Endothelial cell of umbilical vein (primary cell): ENCODE measurements around the gene SH3PXD2A. TPM values are rescaled to one million over a fixed set of nuclear protein-coding genes. Genes with fewer than 3 reads are reported as not detected.
A peak's percentile ranks its signal among the peaks of the same experiment; 100 is the strongest.

Experiments used
- BruUV-seq: library from RNA; stranded (reverse); fragments of 400-500 nt; replicated peaks from 2 replicates; lab custom pipeline; 2021; lab: Mats Ljungman, UMichigan
- CTCF ChIA-PET: fragments of 300-600, 350-600 bp; sonication (Branson Sonifier 250); formaldehyde crosslinking; loops from one replicate; lab custom pipeline; 2021; ENCODE audit warnings: antibody characterized with exemption, inconsistent platforms; lab: Charles Lee
- POLR2A ChIA-PET: fragments of 300-600, 350-600 bp; sonication (Branson Sonifier 250); formaldehyde crosslinking; loops from one replicate; lab custom pipeline; 2021; ENCODE audit warnings: antibody characterized with exemption, inconsistent platforms; lab: Charles Lee
- DNase-seq: peaks from one replicate; pipeline ENCODE4 v3.0.0-alpha.2; 2011; ENCODE audit warnings: low read depth, low spot score
- FAIRE-seq: peaks from 2 replicates; lab custom pipeline; 2011; peaks lifted over from hg19 to GRCh38; lab: Jason Lieb, UNC
- H2AFZ ChIP-seq: 2 replicates; pipeline ENCODE4 v1.6.0; 2012; ENCODE audit warnings: low read depth, low read length, control low read depth, inconsistent platforms
- H3K27ac ChIP-seq: 2 replicates; pipeline ENCODE4 v1.5.1; 2011; ENCODE audit warnings: low read depth, mild to moderate bottlenecking, control low read depth, low read length, moderate library complexity; ENCODE audit not compliant: insufficient read depth
- H3K27me3 ChIP-seq, 2 experiments: 2 replicates each; pipeline versions ENCODE4 v1.6.0 to v1.6.1; 2011; ENCODE audit warnings: low read length in 2 of 2, mixed read lengths in 1 of 2; ENCODE audit not compliant: control insufficient read depth in 2 of 2, insufficient read depth in 2 of 2
- H3K36me3 ChIP-seq, 2 experiments: 2 replicates in 1 of 2; 3 replicates in 1 of 2; pipeline ENCODE4 v1.5.1; 2011; ENCODE audit warnings: low read length in 2 of 2, mild to moderate bottlenecking in 1 of 2, moderate library complexity in 1 of 2; ENCODE audit not compliant: control insufficient read depth in 2 of 2, insufficient read depth in 2 of 2; ENCODE audit errors: extremely low read depth in 1 of 2
- H3K4me1 ChIP-seq: 3 replicates; pipeline ENCODE4 v1.5.1; 2011; ENCODE audit warnings: mild to moderate bottlenecking, low read length; ENCODE audit not compliant: control insufficient read depth, insufficient read depth; ENCODE audit errors: extremely low read depth
- H3K4me2 ChIP-seq: 2 replicates; pipeline ENCODE4 v1.6.1; 2011; ENCODE audit warnings: low read length, control low read depth, mixed read lengths; ENCODE audit not compliant: insufficient read depth
- H3K4me3 ChIP-seq, 3 experiments: fragments of 200-600 bp in 1 of 3; sonication (generic), shearing (Covaris generic) in 1 of 3; replicated peaks in 1 of 3; 2 replicates each; pipeline ENCODE4 v1.5.1; 2011 to 2016; ENCODE audit warnings: control low read depth in 3 of 3, low read length in 3 of 3, mild to moderate bottlenecking in 2 of 3, inconsistent platforms in 1 of 3, low read depth in 1 of 3, moderate library complexity in 1 of 3; ENCODE audit not compliant: insufficient read depth in 1 of 3
- H3K79me2 ChIP-seq: 2 replicates; pipeline ENCODE4 v1.6.0; 2012; ENCODE audit warnings: low read length, inconsistent platforms; ENCODE audit not compliant: control insufficient read depth, insufficient read depth
- H3K9ac ChIP-seq: replicated peaks from 2 replicates; pipeline ENCODE3; 2011; ENCODE audit warnings: low read length, control low read depth; ENCODE audit not compliant: insufficient read depth; ENCODE audit errors: extremely low read depth
- H3K9me1 ChIP-seq: replicated peaks from 3 replicates; pipeline ENCODE4 v1.6.0; 2011; ENCODE audit warnings: mild to moderate bottlenecking, low read length; ENCODE audit not compliant: control insufficient read depth, insufficient read depth; ENCODE audit errors: extremely low read depth
- H3K9me3 ChIP-seq: replicated peaks from 2 replicates; pipeline ENCODE4 v1.5.1; 2012; ENCODE audit warnings: low read length, inconsistent platforms; ENCODE audit not compliant: control insufficient read depth, insufficient read depth
- H4K20me1 ChIP-seq: replicated peaks from 2 replicates; pipeline ENCODE3; 2011; ENCODE audit warnings: mild to moderate bottlenecking, low read length; ENCODE audit not compliant: control insufficient read depth, insufficient read depth; ENCODE audit errors: extremely low read depth
- CTCF ChIP-seq, 2 donors: IDR thresholded peaks; 1 replicate in 1 of 2; 2 replicates in 1 of 2; pipeline ENCODE4 v1.5.1; 2011; ENCODE audit warnings: low read length in 2 of 2, mild to moderate bottlenecking in 2 of 2, moderate library complexity in 2 of 2, control low read depth in 1 of 2, inconsistent platforms in 1 of 2, low read depth in 1 of 2; ENCODE audit not compliant: insufficient read depth in 1 of 2; ENCODE audit errors: extremely low read depth in 1 of 2
- EZH2 ChIP-seq: IDR thresholded peaks from 2 replicates; pipeline ENCODE4 v1.6.1; 2012; ENCODE audit warnings: borderline replicate concordance, low read depth, mild to moderate bottlenecking, moderate library complexity, low read length, inconsistent platforms; ENCODE audit not compliant: severe bottlenecking
- GATA2 ChIP-seq: IDR thresholded peaks from 2 replicates; pipeline ENCODE4 v1.7.0; 2011; ENCODE audit warnings: low read depth, mild to moderate bottlenecking, moderate library complexity, mixed read lengths, low read length; ENCODE audit not compliant: insufficient read length, insufficient read depth
- JUN ChIP-seq: IDR thresholded peaks from 2 replicates; pipeline ENCODE4 v1.6.1; 2011; ENCODE audit warnings: borderline replicate concordance, low read depth; ENCODE audit not compliant: insufficient read length, insufficient read depth
- MAX ChIP-seq: IDR thresholded peaks from 2 replicates; pipeline ENCODE4 v1.6.1; 2011; ENCODE audit not compliant: insufficient read depth, insufficient read length
- MYC ChIP-seq: IDR thresholded peaks from one replicate; pipeline ENCODE4 v1.6.1; 2011; ENCODE audit warnings: mild to moderate bottlenecking, low read depth, low read length
- POLR2A ChIP-seq: IDR thresholded peaks from 2 replicates; pipeline ENCODE4 v1.6.1; 2012; ENCODE audit warnings: low read depth, mild to moderate bottlenecking, control low read depth, low read length
- dilution Hi-C: fragments of 300-500 bp; cut with MboI; formaldehyde crosslinking; loops from one replicate; pipeline ENCODE4 v1.15.0; 2019; ENCODE audit warnings: low sequenced_read_pairs; ENCODE audit not compliant: extremely low pct_ligation_motif_present
- intact Hi-C: fragments of 100-400 bp; cut with micrococcal nuclease; formaldehyde crosslinking; loops from one replicate; pipeline ENCODE4 v1.10.0; 2022
- polyA plus RNA-seq, 4 experiments: library from polyadenylated mRNA; depleted of rRNA in 3 of 4; stranded (reverse) in 3 of 4; unstranded in 1 of 4; fragments of >200 nt; gene quantifications; 2 replicates each; pipeline versions ENCODE4 v1.2.1 to v1.2.3, GENCODE V29; 2011 to 2012; ENCODE audit warnings: missing spikeins in 1 of 4
- total RNA-seq: library from RNA; stranded (reverse); gene quantifications from 2 replicates; pipeline ENCODE4 v1.2.3, GENCODE V29; 2021

SH3PXD2A gene
- total and polyA plus RNA-seq, 2 donors (not counting 3 experiments of a cell fraction or from before 2014, with no cell fraction given) = 1.4 to 5.1 TPM

- Histone ChIP-seq H2AFZ (no peak overlapping the region), H3K4me3 (no peak overlapping the region), H3K9me3 (no peaks in the 10 kb centered on the region), H3K36me3 (peaks cover 0 to 9% of the 10 kb centered on the region in 2 experiments), H4K20me1 (no peaks in the 10 kb centered on the region), H3K9me1 (no peaks in the 10 kb centered on the region), H3K27me3 (no peaks in the 10 kb centered on the region), H3K79me2 (no peaks in the 10 kb centered on the region), H3K4me1 (peaks cover 12% of the 10 kb centered on the region), H3K4me2 (no peak overlapping the region), H3K27ac (no peak overlapping the region), H3K9ac (no peak overlapping the region)
- BruUV-seq = no TSS peak
- dilution Hi-C loops (no loop called here), intact Hi-C loops (loop anchor here (1.0 to 5.0 kb wide), 3 partner anchors 171 to 373 kb away; no protein-coding TSS in a partner anchor)
- FAIRE-seq = peak; percentile 89
- TF ChIP-seq MYC (no peak), JUN (no peak), CTCF (IDR thresholded peaks at IDR 0.05; ENCODE audit: extremely low read depth in 1 of 2, insufficient read depth in 1 of 2, low read depth in 1 of 2, low read length in 2 of 2) (peak; percentile 67 to 71)
- CTCF ChIA-PET = interaction anchor here (1.0 to 5.4 kb wide), 5 partner anchors 10 to 286 kb away, joined by 3 to 114 read pairs (median 4); no protein-coding TSS in a partner anchor
- DNase-seq = peak; percentile 70
- POLR2A ChIA-PET = no interaction called here
Observed at GRCh38 chr10:103884681-103885139, 29.3 kb upstream of the SH3PXD2A start.

- Histone ChIP-seq H3K27ac (no peak overlapping the region), H3K4me2 (no peak overlapping the region), H3K9me1 (no peaks in the 10 kb centered on the region), H3K27me3 (no peaks in the 10 kb centered on the region), H3K9me3 (no peaks in the 10 kb centered on the region), H3K4me1 (no peaks in the 10 kb centered on the region), H2AFZ (no peak overlapping the region), H3K79me2 (no peaks in the 10 kb centered on the region), H4K20me1 (no peaks in the 10 kb centered on the region), H3K4me3 (no peak overlapping the region), H3K9ac (no peak overlapping the region), H3K36me3 (peaks cover 0 to 9% of the 10 kb centered on the region in 2 experiments)
- intact Hi-C loops = no loop called here
- no TSS peak for BruUV-seq
- FAIRE-seq = no peak
- no peak for TF ChIP-seq MAX
- TF ChIP-seq POLR2A = no peak
- TF ChIP-seq EZH2 = no peak
- TF ChIP-seq GATA2 = no peak
- no peak for DNase-seq
- dilution Hi-C loops = no loop called here
- ChIA-PET POLR2A (no interaction called here), CTCF (interaction anchor here (1.5 to 2.5 kb wide), 2 partner anchors 170 to 186 kb away, joined by 3 to 12 read pairs; no protein-coding TSS in a partner anchor)
Observed at GRCh38 chr10:103882285-103883007, 27.1 kb upstream of the SH3PXD2A start.
